ACHN (cell line): Measurements from ENCODE around the gene CDR2L.
A peak's percentile ranks its signal among the peaks of the same experiment; 100 is the strongest.
"Not testable (repeated sequence)": the region's sequence is repeated elsewhere in the genome, so short reads cannot be mapped to it uniquely, and the experiment has no call there.

Source experiments
- DNase-seq: peaks from one replicate; pipeline ENCODE4 v3.0.0-alpha.2; 2015
- in situ Hi-C: cut with HindIII; loops from 2 replicates; pipeline ENCODE4 v1.10.0; 2017; ENCODE audit warnings: low sequenced_read_pairs, low pct_ligation_motif_present, low pct_unique_long_range_greater_than_20kb

CDR2L gene

GRCh38 chr17:74956093-74956492 lies 31.3 kb upstream of the CDR2L start:
- DNase-seq = no peak
- in situ Hi-C loops = no loop called here

DNA sequence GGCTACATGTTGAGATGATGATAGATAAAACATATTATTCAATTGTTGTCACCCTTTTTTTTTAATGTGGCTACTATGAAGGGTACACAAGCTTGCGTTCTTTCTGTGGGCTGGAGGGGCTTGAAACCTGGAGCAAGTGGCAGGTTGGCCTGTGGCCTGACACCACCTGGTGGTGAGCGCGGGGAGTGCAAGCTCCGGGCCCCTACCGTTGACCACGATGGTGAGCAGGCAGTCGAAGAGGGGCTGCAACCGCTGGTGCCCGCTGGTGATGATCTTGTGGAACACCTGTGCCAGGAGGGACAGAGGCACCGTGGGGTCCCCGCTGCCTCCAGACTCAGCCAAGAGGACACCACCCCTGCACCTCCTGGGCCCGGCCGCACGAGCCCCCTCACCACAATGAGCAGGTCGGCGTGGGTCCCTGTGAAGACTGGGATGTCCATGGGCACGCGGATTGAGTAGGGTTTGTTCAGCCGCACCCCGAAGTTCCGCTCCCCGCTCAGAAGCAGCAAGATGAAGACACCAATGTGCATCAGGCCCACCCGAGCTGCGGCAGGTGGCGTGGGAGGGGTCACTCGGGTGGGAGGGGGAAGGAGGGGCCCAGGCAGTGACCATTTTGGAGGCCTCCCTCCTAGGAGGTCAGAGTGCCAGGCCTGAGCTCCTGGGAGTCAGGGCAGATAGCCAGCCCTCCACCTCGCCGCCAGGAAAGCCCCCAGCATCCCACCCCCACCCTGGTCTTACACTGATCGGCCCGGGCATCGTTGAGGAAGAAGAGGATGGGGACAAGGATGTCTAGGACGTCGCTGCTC lies 29.3 kb upstream of the CDR2L start:
- DNase-seq = peak; percentile 61
- in situ Hi-C loops = no loop called here

DNA sequence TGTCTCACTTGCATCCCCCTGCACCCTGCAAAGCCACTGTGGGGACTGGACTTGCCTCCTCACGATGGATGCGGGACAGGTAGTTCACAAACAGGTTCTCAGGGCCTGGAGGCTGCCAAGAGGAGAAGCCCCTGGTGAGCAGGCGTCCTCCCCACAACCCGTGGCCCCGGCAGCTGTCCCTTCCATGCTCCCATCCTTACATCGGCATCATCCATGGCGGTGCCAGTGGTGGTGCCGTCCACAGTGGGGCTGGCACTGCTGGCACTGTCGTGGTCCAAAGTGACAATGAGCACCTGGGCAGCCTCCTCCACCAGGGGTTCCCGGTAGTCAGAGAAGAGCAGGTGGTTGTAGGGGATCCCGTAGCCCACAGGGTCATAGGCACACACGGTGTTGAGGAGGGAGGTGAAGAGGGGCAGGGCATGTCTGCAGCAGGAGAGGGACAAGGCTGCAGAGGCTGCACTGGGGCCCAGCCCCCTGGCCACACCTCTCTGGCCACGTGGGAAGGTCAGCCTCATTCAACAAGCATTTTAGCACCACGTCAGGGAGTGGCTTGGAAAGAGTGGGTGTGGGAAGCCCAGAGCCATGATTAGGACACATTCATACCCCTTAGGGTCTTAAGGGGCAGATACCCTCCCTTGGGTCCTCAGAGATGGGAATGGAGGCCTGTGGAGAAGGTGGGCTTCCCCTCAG lies 27.5 kb upstream of the CDR2L start:
- DNase-seq = peak; percentile 24
- in situ Hi-C loops = no loop called here

DNA sequence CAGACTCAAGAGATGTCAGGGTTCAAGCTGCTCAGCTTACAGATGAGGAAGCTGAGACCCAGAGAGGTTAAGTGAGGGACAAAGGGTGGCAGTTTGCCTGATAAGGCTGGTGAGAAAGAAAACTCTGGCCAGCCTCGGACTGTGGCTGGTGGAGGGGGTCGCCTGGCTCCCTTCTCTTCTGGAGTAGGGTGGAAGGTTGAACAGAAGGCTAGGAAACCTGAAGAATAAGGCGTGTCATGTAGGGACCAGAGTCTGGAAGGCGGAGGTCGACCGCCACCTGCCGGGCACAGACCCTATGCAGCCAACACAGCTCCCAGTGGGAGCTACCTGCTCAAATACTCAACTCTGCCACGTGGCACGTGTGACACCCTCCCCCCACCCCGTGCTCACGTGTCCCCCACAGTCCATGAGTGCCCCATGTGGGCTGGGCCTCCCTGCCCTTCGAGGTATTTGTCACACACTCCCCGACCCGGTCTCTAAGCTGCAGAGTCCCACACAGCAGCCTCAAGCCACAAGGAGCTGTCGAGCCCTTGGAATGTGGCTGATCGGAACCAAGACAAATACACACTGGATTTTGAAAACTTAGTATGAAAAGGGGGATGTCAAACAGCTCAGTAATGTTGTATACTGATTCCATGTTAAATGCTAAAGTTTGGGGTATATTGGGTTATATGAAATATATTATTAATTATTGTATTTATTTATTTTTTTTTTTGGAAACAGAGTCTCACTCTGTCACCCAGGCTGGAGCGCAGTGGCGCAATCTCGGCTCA lies 26.7 kb upstream of the CDR2L start:
- in situ Hi-C loops = no loop called here
- no peak for DNase-seq

DNA sequence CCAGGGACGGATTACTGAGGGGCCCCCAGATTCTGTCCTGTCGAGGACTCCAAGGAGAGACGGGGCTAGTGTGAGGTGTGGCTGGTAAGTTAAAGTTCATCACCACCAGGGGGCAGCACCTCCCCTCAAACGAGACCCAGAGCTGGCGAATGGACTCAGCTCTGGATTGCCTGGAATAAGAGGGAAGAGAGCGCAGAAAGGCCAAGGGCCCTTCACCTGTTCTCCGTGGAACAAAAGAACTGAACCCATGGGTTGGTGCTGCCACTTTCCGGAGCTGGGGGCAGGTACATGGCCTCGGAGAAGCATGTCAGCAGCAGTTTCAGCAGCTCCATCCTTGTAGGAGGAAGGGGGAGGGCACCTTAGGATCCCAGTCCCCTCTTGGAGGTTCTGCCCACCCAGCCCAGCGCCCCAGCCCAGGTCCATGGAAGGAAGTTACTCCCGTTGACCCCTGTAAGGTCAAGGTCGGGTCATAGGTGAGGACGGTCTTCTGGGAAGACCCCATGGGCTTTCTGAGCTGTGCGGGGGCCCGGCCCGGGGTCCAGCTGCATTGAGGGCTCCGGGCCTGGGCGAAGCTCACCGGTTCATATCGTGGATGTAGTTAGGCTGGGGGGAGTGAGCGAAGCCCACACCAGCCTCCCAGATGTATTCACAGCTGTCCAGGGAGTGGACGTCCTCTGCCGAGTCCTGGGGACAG lies 25.6 kb upstream of the CDR2L start:
- in situ Hi-C loops = no loop called here
- DNase-seq = peak; percentile 86

DNA sequence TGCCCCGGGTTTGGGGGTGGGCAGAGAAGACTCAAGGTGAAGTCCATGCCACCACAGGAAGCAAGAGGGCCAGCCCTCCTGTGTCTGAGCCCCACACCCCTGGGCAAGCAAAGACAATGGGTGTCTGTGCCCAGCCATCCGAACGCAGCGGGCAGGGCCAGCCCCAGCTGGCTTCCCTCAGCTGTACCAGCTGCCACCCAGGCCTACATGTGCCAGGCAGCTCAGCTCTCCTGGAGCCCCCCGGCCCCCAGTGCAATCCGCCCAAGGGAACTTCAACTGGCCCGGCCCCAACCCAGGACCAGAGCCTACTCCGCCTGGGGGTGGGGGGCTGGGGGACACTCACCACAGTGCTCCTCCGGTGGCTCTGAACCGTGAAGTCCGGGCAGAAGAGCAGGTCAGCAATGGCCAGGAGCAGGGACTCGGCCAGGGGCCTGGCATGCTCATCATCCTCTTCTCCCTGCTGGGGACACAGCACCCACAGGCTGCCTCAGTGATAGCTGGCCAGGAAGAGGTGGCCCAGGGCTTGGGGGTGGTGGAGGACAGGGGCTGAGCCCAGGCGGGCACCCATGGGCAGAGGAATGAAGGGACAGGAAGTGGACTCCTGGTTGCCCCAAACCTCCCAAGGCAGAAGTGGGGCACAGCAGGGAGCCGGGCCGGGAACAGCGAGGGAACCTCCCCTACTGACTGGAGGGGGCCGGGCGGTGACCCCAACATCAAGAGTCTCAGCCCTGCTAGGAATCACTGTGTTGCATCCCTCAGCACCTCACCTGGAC lies 24.6 kb upstream of the CDR2L start:
- DNase-seq = no peak
- in situ Hi-C loops = no loop called here

- DNase-seq = no peak
- in situ Hi-C loops = no loop called here
Observed at GRCh38 chr17:74963656-74964055, 23.8 kb upstream of the CDR2L start.

DNA sequence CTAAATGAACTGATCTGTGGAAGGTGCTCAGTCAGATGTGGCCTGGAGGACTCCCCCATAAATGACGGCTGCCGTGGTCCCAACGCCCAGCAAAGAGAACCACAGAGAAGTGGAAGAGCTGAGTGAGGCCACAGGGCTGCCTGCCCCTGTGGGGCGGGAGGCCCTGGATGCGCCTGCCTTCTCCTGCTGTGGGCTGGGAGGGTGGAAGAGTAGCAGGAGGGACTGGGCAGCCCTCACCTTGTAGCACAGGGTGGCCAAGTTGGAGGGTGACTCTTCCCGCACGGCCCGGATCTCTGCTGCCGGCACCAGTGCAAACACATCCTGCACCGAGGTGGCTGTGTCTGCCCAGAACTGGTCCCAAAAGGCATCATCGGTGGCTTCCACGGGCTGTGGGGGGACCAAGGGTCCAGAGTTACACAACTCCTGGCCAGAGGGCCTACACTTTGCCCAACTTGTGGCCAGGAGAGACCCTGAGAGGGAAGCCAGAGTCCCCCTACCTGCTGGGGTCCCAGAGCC lies 23.1 kb upstream of the CDR2L start:
- DNase-seq = no peak
- in situ Hi-C loops = no loop called here

GRCh38 chr17:74964988-74965622 lies 22.3 kb upstream of the CDR2L start:
- in situ Hi-C loops = no loop called here
- DNase-seq = no peak

GRCh38 chr17:74968361-74968780 lies 19.1 kb upstream of the CDR2L start:
- in situ Hi-C loops = no loop called here
- no peak for DNase-seq

GRCh38 chr17:74969501-74969900 lies 17.9 kb upstream of the CDR2L start:
- DNase-seq, in situ Hi-C loops: not testable (repeated sequence)

DNA sequence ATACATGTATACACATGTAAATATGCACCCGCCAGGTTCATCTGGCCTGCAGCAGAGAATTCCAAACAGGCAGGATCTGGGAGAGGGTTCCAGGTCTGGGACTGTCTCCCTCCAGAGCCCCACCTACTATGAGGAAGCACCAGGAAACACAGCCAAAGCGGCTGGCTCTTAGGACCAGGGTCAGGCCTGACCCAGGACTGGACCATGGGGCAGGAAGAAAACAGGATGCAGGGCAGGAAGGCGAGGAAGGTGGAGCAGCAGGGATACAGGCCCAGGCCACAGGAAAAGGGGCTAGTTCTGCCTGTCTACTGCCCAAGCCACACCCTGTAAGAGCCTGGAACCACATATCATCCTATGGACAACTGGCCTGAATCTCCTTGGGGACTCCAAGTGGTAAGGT lies 17.0 kb upstream of the CDR2L start:
- no peak for DNase-seq
- in situ Hi-C loops = no loop called here

DNA sequence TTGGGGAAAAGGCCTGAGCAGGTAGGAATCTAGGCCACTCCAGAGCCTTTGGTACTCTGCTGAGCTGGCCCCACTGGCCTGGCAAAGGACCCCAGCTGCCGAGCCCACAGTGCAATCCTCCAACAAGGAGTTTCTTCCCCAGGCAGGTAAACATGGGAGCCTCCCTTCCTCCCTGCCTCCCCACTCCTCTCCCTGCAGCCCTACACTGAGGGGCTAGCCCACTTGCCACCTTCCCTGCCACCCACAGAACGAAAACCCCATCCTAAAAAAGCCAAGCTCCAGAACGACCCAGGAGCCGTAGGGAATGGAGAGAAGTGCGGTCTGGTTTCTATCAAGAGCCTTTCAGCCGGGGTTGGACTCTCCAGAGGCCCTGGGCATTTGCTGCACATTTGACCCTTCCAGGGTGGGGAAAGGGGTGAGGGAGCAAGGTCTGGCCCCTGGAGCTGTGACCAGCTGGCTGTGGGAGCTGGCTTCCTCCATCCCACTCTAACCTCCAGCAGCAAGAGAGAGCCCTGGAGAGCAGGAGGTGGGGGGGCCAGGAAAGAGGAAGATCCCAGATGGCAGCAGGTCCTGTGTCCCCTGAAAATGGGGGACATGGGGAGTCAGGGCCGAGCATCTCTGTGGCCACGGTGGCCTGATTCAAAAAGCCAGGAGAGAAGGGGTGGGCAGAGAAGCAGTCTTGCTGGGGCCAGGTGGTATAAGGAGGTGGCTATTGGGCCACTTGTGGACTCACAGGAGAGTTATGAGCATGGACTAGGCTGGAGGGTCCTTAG lies 16.2 kb upstream of the CDR2L start:
- DNase-seq = no peak
- in situ Hi-C loops = no loop called here

DNA sequence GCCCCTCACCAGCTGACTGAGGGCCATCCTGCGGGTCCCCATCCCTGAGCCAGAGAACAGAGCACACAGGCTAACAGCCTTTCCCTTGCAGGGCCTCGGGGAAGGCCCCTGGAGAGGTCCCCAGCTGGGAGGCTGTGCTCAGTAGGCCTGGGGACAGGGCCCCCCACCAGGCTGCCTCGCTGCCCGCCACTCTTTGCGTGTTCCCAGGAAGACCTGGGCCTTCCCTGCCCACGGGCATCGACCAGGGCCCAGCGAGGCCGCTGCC lies 15.7 kb upstream of the CDR2L start:
- DNase-seq = no peak
- in situ Hi-C loops = no loop called here

GRCh38 chr17:74972107-74972972 lies 15.1 kb upstream of the CDR2L start, which contains the start of gene HID1:
Gene HID1 (minus strand): TSS chr17:74972759. CDS start chr17:74972656, 103 bp downstream.
- in situ Hi-C loops = no loop called here
- DNase-seq = peak; percentile 48

GRCh38 chr17:74972973-74973328 lies 14.5 kb upstream of the CDR2L start:
- in situ Hi-C loops = no loop called here
- DNase-seq = no peak
